GM12801 (cell line): ENCODE data around the gene MEI1.

Experiments
- CTCF ChIP-seq: IDR thresholded peaks from one replicate; pipeline ENCODE4 v1.5.1; 2011; ENCODE audit warnings: control low read depth; ENCODE audit not compliant: insufficient read length; ENCODE audit errors: extremely low read depth

The MEI1 gene

GRCh38 chr22:41820447-41820846 is 121.1 kb downstream of the MEI1 start:
- no peak for TF ChIP-seq CTCF

GRCh38 chr22:41821471-41822316 is 122.4 kb downstream of the MEI1 start:
- no peak for TF ChIP-seq CTCF

GRCh38 chr22:41822317-41823057 is 123.2 kb downstream of the MEI1 start:
- TF ChIP-seq CTCF, result no peak

GRCh38 chr22:41823797-41824196 is 124.5 kb downstream of the MEI1 start:
- TF ChIP-seq CTCF, result no peak

- TF ChIP-seq CTCF, result no peak
Measured at GRCh38 chr22:41825376-41825775, 126.1 kb downstream of the MEI1 start.

GRCh38 chr22:41826021-41826420 is 126.7 kb downstream of the MEI1 start:
- TF ChIP-seq CTCF, result no peak
